ENCODE measurements around the gene EFNA4.

Gene EFNA4

DNA sequence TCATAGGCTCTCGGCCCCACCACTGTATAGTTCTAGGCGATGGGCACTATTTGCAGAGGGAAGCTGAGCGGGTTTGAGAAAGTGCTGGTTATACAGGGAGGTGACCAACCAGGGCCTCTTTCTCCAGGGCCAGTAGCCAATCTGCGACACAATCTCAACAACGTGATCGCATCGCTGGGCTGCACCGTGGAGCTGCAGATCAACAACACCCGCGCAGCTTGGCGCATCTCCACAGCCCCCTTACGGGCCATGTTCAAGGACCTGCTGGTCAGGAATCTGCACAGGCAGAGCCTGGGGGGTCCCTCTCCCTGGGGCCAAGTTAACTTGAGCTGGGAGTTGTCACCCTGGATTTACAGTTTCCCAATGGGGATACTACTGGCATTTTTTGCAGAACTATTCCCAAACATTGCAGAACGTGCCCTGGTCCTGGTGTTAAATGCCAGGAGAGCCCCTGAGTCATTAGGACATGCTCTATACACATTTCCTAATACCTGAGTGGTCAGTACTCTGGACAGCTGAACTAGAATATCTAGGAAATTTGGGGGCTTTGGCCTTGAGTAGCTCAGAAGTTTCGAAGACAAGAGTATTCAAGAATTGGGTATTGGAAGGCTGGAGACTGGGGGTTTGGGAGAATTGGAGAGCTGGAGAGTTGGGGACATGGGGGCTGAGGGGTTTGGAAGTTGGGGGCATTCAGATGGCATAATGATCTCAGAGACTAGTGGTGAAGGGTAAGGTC, 23.0 kb upstream of the EFNA4 start:
- TF ChIP-seq, protein P1, sequence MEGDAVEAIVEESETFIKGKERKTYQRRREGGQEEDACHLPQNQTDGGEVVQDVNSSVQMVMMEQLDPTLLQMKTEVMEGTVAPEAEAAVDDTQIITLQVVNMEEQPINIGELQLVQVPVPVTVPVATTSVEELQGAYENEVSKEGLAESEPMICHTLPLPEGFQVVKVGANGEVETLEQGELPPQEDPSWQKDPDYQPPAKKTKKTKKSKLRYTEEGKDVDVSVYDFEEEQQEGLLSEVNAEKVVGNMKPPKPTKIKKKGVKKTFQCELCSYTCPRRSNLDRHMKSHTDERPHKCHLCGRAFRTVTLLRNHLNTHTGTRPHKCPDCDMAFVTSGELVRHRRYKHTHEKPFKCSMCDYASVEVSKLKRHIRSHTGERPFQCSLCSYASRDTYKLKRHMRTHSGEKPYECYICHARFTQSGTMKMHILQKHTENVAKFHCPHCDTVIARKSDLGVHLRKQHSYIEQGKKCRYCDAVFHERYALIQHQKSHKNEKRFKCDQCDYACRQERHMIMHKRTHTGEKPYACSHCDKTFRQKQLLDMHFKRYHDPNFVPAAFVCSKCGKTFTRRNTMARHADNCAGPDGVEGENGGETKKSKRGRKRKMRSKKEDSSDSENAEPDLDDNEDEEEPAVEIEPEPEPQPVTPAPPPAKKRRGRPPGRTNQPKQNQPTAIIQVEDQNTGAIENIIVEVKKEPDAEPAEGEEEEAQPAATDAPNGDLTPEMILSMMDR (conservative IDR thresholded peaks at IDR 0.05), result no peak
- no peak for TF ChIP-seq ZFX (IDR thresholded peaks at IDR 0.05)

DNA sequence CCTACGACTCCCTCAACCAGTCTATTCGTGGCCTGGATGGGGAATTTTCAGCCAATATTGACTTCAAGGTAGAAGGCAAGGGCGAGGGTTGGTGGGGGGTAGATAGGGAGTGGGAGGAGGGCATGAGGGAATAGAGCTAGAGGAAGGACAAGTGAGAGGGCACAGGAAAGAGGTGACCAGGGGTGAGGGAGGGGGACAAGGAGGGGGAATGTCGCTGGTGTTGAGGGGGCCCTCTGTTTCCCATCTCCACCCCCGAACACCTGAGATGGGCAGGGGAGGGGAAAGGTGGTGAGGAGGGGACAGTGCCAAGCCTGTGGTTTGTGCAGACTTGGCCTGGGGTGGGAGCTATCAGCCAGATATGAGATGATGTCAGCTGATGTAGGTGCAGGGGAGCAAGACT, 20.8 kb upstream of the EFNA4 start:
- H3K27ac ChIP-seq, result no peak overlapping the region
- TF ChIP-seq, protein P1 (conservative IDR thresholded peaks at IDR 0.05), result no peak
- no peak for TF ChIP-seq ZFX (IDR thresholded peaks at IDR 0.05)

More for the DNA sequence above, 23.0 kb upstream of the EFNA4 start:
- H3K27ac ChIP-seq, result no peak overlapping the region

DNA sequence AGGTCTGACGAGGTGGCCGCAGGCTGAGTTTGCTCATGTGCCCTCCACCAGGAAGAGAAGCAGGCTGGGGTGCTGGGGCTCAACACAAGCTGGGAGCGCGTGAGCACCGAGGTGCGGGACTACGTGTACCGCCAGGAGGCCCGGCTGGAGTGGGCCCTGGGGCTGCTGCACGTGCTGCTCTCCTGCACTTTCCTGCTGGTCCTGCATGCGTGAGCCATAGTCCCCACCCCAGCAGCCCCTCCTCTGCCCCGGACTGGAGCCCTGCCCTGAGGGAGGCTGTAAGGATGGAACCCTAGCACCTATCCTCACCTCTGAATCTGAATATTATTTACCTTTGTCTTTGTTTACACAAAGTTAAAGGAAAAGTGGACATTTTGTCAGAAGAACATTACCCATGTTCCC, 20.2 kb upstream of the EFNA4 start:
- TF ChIP-seq ZFX (IDR thresholded peaks at IDR 0.05), result no peak
- TF ChIP-seq, protein P1 (conservative IDR thresholded peaks at IDR 0.05), result no peak

DNA sequence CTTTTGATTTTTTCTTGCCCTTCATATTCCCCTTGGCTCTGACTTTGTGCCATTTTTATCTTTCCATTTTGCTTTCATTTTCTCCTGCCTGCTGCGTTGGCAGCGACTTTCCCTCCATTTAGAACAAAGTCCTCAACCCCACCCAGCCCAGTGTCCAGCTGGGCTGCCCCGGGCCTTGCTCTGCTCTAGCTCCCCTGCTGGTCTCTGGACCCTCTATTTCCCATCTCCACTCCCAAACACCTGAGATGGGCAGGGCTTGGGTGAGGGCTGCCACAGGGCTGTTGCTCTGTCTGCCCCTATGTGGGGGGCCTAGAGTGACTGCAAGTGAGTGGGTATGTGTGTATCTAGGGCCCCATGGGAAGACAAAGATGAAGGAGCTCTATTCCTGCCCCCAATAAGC, 19.7 kb upstream of the EFNA4 start:
- TF ChIP-seq, protein P1 (conservative IDR thresholded peaks at IDR 0.05), result no peak
- no peak for TF ChIP-seq ZFX (IDR thresholded peaks at IDR 0.05)
- peak overlapping the region; percentile 66 for H3K27ac ChIP-seq

More for the DNA sequence above, 20.2 kb upstream of the EFNA4 start:
- no peak overlapping the region for H3K27ac ChIP-seq

DNA sequence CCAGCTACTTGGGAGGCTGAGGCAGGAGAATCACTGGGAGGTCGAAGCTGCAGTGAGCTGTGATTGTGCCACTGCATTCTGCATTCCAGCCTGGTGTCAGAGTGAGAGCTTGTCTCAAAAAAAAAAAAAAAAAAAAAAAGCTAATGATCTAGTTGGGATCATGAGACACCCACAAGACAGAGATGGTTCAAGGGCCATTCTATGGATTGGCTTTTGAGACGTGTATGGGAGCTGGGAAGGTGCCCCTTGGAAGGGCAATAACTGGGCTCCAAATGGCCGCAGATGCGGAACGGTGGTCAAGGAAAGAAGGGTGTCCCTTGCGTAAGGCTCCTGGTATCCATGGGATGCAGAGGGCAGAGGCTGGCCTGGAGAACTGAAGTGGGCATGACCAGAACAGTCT, 19.2 kb upstream of the EFNA4 start:
- TF ChIP-seq ZFX (IDR thresholded peaks at IDR 0.05), result no peak
- TF ChIP-seq, protein P1 (conservative IDR thresholded peaks at IDR 0.05), result no peak
- H3K27ac ChIP-seq, result peak overlapping the region; percentile 66

DNA sequence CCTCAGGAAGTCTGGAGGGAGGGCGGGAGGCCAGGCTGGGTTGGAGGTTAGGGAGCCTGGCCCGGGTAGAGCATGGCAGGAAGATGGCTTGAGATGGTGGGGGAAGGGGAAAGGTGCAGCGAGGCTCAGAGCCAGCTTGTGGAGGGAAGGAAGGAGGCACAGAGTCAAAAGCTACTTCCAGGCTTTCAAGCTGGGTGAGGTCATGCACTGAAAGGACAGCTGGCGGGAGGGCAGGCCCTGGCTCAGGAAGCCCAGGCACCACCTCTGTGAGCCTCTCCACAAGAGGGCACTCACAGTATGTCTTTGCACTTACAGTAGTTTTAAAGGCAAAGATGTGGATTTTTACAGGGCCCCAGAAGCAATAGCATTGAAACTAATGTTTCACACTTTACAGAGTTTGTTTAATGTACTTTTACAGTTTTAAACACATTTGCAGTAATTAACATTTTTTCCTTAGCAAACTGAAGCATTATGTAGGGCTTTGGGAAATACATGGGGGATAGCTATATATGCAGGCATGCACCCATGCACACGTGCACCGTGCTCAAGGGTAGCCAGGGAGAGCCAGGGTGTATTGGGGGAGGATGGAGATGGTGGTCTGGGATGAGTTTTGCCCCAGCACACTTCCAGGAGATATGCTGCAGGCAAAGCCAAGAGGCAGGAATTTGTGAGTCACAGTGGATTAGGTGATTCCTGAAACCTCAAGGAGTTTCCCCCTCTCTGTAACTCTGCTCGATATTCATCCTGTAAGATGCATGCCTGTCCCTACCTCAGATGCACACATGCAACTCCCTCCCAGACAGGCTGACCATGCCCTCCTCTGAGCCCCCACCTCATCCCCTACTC, 18.5 kb upstream of the EFNA4 start:
- TF ChIP-seq, protein P1 (conservative IDR thresholded peaks at IDR 0.05), result peak; percentile 88
- TF ChIP-seq ZFX (IDR thresholded peaks at IDR 0.05), result no peak
- H3K27ac ChIP-seq, result peak overlapping the region; percentile 66
